Esophagus squamous epithelium (tissue), 4 donors: ENCODE data around the gene KCNG2.

Experiments used
- POLR2A ChIP-seq, 4 donors: fragments of 450-650 bp; IDR thresholded peaks; one replicate each; pipeline ENCODE4 v1.6.1; 2017; ENCODE audit warnings: antibody characterized with exemption in 4 of 4, mild to moderate bottlenecking in 4 of 4, moderate library complexity in 3 of 4
- TF ChIP-seq, protein P1 (sequence below), 6 experiments: fragments of 450-650 bp in 4 of 6; fragments of 200-600 bp in 2 of 6; sonication (generic) in 2 of 6; IDR thresholded peaks; one replicate each; pipeline ENCODE4 v1.5.1; 2016 to 2019; ENCODE audit warnings: antibody characterized with exemption in 6 of 6, mild to moderate bottlenecking in 4 of 6, moderate library complexity in 4 of 6

DNA sequence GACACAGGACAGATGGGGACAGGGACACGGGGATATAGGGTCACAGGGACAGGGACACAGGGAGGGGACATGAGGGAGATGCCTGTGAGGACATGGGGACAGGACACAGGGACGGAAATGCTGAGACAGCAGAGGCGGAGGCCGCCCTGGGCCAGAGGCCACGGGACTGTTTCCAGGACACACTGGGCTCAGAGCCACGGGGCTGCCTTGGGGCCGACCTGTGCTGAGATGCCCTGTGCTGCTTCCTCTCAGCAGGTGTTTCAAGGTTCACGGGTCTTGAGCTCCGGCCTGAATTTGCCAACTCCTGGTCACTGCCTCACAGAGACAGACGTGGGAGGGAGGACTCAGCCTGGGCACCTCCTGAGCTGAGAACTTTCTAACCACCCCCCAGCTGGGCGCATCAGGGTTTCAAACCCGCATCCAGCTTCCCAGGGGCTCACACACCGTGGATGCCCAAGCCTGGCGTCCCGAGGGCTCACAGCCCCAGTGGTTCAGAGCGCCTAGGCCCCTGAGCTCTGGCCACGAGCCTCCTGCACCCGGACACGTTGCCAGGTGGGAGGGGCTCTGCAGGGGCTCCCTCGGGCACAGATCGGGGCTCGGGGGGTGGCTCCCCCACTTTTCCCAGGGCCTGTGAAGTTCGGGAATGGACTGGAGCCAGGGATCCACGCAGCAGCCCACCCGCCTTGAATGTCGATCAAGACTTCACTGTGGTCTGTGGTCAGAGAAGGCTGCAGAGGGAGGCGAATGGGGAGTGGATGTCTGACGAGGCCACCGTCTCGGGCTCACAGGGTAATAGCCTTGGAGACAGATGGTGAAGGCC is 89.7 kb downstream of the KCNG2 start:
- TF ChIP-seq, protein P1, sequence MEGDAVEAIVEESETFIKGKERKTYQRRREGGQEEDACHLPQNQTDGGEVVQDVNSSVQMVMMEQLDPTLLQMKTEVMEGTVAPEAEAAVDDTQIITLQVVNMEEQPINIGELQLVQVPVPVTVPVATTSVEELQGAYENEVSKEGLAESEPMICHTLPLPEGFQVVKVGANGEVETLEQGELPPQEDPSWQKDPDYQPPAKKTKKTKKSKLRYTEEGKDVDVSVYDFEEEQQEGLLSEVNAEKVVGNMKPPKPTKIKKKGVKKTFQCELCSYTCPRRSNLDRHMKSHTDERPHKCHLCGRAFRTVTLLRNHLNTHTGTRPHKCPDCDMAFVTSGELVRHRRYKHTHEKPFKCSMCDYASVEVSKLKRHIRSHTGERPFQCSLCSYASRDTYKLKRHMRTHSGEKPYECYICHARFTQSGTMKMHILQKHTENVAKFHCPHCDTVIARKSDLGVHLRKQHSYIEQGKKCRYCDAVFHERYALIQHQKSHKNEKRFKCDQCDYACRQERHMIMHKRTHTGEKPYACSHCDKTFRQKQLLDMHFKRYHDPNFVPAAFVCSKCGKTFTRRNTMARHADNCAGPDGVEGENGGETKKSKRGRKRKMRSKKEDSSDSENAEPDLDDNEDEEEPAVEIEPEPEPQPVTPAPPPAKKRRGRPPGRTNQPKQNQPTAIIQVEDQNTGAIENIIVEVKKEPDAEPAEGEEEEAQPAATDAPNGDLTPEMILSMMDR (IDR thresholded peaks at IDR 0.05) = no peak
- no peak for TF ChIP-seq POLR2A (IDR thresholded peaks at IDR 0.05)
